Neural progenitor cell (in vitro differentiated cells): ENCODE measurements around the gene TMEM266.

ENCODE experiments used
- CTCF ChIP-seq: fragments of 200-600 bp; sonication (generic); IDR thresholded peaks from 2 replicates; pipeline ENCODE4 v1.5.1; 2017; ENCODE audit warnings: antibody characterized with exemption, mild to moderate bottlenecking
- EZH2 ChIP-seq: fragments of 200-600 bp; sonication (generic); IDR thresholded peaks from 2 replicates; pipeline ENCODE4 v1.6.1; 2017; ENCODE audit warnings: antibody characterized with exemption, mild to moderate bottlenecking, moderate library complexity
- EZH2phosphoT487 ChIP-seq: fragments of 200-600 bp; sonication (generic); IDR thresholded peaks from 2 replicates; pipeline ENCODE4 v1.6.1; 2017; ENCODE audit warnings: antibody characterized with exemption

- TF ChIP-seq EZH2 (no peak), CTCF (no peak), EZH2phosphoT487 (no peak)
Observed at GRCh38 chr15:76070192-76070591, 10.4 kb downstream of the TMEM266 start.
